Left colon (tissue), 2 donors: ENCODE results near the gene SKAP1. TPM values are rescaled to one million over a fixed set of nuclear protein-coding genes. Genes with fewer than 3 reads are reported as not detected.

Source experiments
- ATAC-seq: fragments of 200-7000 bp; cut with Tn5 transposase; one replicate; pipeline ENCODE4 v1.9.1; 2020; ENCODE audit warnings: mild to moderate bottlenecking, moderate library complexity
- DNase-seq, 2 donors: peaks; one replicate each; pipeline ENCODE4 v3.0.0-alpha.2; 2020
- intact Hi-C, 2 donors: fragments of 100-400 bp; cut with DNase I in 1 of 2; cut with micrococcal nuclease in 1 of 2; formaldehyde crosslinking; loops; one replicate each; pipeline versions ENCODE4 v1.11.2 to v1.14.0; 2022; cut with DNase I, micrococcal nuclease
- total RNA-seq, 2 donors: library from RNA; stranded (reverse); fragmentation: NEBNext Ultra II Directional; extraction: Animal tissue kit (Norgen Biotek cat#: 25700); gene quantifications; one replicate each; pipeline ENCODE4 v1.2.1, GENCODE V29; 2021
- donor health status: DM: no; HTN: no; CAD: no.
- donor health status: DM: yes; HTN: yes; CAD: no.

SKAP1 gene
- total RNA-seq, 2 donors from 2014 or later, result 1.2 to 2.5 TPM

GRCh38 chr17:48177816-48178215, 252.2 kb downstream of the SKAP1 start:
- intact Hi-C loops, result no loop called here
- DNase-seq (no peak), ATAC-seq (no peak)

GRCh38 chr17:48176471-48176855, 253.6 kb downstream of the SKAP1 start:
- intact Hi-C loops, result no loop called here
- DNase-seq (no peak), ATAC-seq (no peak)

DNA sequence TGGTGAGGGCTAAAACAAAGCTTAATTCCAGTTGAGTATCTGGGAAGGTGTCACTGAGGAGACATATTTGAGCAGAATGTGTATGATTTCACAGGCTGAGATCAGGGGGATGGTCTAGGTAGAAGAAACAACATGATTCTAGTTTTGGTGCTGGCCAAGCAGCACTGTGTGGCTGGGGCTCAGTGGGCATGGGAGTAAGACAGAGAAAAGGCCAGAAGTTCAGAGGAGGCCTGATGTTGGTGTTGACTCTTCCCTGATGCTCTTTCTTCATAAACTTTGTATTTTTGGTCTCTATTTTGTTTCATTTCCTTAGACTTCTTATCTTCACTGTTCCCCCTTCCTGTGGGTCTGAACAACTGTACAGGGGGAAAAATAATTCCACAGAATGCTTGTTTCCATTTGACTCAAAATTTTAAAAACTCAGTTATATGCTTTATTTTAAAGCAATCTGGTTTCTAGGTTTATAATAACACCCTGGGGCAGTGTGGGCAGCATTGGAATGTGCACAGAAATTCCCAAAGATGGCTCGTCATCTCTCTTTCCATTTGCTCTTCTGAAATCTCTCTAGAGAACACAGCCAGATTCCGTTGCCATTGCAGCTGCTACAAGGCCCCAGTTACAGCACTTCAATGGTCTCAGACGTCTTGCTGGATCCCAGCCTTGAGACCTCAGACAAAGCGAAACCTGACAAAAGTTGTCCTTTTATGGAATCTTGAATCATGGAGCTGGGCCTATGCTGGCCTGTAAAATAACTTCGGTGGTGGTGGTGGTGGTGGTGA, 254.1 kb downstream of the SKAP1 start:
- intact Hi-C loops, result no loop called here
- ATAC-seq (no peak), DNase-seq (no peak)

GRCh38 chr17:48174833-48175523, 255.0 kb downstream of the SKAP1 start:
- DNase-seq, result no peak
- intact Hi-C loops, result no loop called here
- ATAC-seq, result no peak

GRCh38 chr17:48173191-48173984, 256.6 kb downstream of the SKAP1 start:
- intact Hi-C loops, result no loop called here
- DNase-seq (no peak), ATAC-seq (no peak)

- DNase-seq, result no peak
- ATAC-seq, result no peak
- intact Hi-C loops, result no loop called here
Measured at GRCh38 chr17:48169926-48170325, 260.1 kb downstream of the SKAP1 start.

- no peak for ATAC-seq
- intact Hi-C loops, result no loop called here
- no peak for DNase-seq
Measured at GRCh38 chr17:48163809-48164208, 266.2 kb downstream of the SKAP1 start.

DNA sequence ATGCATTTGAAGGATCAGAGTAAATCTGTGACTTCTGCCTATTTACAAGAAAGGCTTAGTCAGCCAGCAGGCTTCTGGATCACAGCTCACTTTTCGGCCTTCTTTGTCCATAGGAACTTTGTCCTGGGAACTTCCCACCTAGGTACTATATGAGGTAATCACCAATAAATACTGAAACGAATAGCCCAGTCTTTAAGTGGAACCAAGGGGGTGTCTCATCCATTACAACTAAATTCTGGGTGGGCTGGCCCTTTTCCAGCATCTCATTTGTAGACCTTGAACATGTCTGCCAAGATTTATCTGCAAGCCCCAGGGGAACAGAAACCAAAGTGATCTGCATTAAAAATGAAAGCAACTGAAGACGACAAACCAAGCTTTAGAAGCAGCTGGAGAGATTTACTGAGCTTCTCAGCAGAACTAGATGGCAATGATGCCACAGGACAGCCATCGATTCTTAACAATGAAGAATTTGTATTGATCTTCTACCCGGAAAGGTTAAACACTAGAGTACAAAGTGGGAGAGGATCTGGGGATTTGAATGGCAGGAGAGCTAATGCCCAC, 267.0 kb downstream of the SKAP1 start:
- peak; percentile 66 for ATAC-seq
- DNase-seq, result peak; percentile 27 to 28
- intact Hi-C loops, result no loop called here

DNA sequence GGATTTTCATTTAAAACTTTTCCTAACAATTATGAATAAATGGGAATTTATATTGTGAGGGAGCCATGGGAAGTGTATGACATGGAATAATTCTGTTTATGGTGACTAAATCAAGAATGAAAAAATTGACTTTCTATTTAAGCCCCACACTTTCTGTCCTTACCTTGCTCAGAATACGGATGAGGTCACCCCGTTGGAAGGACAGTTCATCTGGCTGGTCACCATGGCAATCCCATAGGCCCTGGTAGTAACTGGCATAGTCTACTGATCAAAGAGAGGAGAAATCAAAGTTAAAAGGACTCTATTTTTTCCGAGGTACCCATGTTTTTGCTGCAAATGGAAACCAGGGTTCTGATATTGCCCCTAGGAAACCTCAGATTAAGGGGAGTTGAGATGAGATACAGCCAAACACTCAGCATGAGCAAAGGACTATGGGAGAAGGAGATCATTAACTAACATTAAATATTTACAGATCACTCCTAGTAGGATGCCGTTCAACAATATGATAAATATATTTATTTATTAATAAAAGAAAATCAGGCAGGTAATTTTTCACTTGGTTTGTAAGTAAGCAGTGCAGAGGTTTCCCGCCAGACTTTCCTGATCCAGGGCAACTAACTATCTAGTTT, 267.6 kb downstream of the SKAP1 start:
- no peak for ATAC-seq
- intact Hi-C loops, result no loop called here

DNA sequence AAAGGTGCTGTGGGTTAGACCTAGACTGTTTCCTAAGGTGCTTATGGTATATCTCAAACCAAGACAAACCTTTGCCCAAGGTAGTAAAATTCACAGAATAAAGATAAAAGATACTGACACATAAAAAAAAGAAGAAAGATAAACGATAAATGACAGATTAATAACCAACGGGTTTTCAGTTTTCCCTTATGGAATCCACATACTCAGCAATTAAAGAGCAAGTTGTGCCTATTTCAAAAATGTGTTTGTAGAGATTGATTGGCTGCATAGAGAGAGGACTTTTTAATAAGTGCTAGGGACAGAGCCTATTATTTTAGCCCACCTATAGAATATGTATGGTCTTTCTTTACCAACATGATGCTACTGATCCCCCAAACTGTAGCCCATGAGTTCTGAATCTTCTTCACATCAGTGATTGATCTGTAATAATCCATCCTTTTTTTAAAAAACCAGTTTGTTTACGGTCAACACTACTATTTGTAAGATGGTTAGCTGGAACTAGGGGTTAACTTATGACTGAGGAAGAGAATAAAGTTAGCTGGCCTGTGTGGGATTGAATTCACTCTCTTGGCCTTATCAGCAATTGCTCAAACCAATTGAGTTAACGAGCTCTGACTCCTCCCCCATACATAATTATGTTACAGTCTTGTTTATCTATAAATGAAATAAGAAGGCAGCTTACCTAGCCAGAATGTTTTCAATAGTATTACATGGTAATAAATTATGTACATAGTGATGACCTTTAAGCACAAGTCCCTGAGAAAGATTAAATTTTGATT, 268.7 kb downstream of the SKAP1 start:
- intact Hi-C loops, result no loop called here
- ATAC-seq, result no peak
- DNase-seq, result no peak

More for the DNA sequence above, 267.6 kb downstream of the SKAP1 start:
- DNase-seq, result no peak

DNA sequence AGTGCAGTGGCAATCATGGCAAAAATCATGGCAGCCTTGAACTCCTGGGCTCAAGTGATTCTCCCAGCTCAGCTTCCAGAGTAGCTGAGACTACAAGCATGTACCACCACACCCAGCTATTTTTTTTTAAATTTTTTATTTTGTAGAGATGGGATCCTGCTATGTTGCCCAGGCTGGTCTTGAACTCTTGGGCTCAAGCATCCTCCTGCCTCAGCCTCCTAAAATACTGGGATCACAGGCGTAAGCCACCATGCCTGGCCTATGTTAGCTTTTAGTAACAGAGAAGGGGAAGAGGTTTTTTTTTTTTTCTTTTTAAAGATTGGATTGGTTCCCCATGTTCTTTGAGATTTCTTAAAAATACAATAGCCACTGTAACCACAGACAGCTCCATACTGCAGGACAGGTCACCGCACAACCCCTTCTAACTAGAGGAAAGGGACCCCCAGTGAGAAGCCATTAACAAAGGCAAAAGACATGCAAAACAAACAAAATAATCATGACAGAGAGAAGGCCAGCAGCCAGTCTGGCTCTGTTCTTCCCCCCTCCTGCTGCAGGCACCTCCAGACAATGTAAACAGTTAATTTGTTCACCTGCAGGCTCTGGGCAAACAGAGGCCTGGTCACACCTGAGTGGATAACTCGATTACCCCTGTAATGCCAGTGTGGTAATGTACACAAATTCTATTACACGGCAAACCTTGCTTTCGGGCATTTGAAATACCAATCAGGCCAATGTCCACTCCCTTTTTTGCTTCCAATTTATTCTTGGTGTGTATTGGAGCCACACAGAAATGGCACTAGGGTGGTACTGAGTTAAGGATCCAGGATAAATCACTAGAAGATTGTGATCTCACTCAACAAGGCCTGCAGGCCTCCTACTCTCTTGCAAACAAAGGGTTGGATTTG, 269.6 kb downstream of the SKAP1 start:
- peak; percentile 28 to 57 for DNase-seq
- peak; percentile 91 for ATAC-seq
- intact Hi-C loops, result no loop called here

DNA sequence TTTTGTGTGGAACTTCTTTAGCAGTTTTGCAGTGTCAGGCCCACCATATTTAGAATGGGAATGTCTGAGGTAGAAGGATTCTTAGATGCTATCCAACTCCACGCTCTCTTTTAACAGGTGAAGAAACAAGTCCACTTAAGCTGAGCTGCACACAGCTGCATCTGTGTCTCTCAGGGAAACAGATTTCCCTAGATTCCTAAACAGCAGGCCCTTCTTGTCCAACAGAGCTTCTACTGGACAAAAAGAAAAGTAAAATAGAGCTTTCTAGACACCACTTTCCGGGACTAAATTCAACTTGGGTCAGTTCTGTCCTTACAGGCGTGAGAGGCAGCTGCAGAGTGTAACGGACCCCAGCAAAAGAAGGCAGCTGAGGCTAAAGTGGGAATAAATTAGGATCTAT, 270.8 kb downstream of the SKAP1 start:
- DNase-seq (no peak), ATAC-seq (no peak)
- intact Hi-C loops, result no loop called here

GRCh38 chr17:48155889-48156611, 274.0 kb downstream of the SKAP1 start:
- ATAC-seq (no peak), DNase-seq (no peak)
- intact Hi-C loops, result no loop called here

- ATAC-seq (peak; percentile 99), DNase-seq (peak; percentile 64 to 79)
- intact Hi-C loops, result no loop called here
Measured at GRCh38 chr17:48153691-48154358, 276.2 kb downstream of the SKAP1 start.

- DNase-seq, result no peak
- no peak for ATAC-seq
- intact Hi-C loops, result no loop called here
Measured at GRCh38 chr17:48152289-48152688, 277.7 kb downstream of the SKAP1 start.

DNA sequence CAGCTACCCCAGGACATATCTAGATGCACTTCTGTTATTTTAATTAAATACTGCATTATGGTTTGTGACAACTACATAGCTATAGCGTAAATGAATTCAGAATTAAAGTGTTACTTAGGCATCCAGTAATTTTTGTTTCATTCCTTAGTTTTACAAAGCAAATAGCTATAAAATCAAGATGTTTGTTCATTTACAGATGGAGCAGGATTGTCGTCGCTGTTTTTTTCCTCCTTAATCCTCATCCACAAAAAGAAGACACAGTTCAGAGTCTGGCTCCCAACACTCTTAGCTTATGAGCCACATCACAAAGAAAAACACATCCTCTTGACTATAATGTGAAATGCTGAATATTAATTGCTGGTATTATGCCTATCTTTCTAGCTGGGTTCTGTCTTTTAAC, 278.8 kb downstream of the SKAP1 start:
- DNase-seq (no peak), ATAC-seq (no peak)
- intact Hi-C loops, result no loop called here
